Measurements from ENCODE around the gene FGGY.

Gene FGGY

GRCh38 chr1:59499943-59500569, 203.2 kb downstream of the FGGY start:
- no peak overlapping the region for H3K4me3 ChIP-seq (replicated peaks; ENCODE audit: low read depth, low read length)
- TF ChIP-seq CTCF (IDR thresholded peaks at IDR 0.05; ENCODE audit: low read depth, low read length, missing control alignments) = no peak
- no peak for DNase-seq (ENCODE audit: extremely low read depth, low read depth)

GRCh38 chr1:59500950-59501742, 204.3 kb downstream of the FGGY start:
- no peak for DNase-seq (ENCODE audit: extremely low read depth, low read depth)
- no peak for TF ChIP-seq CTCF (IDR thresholded peaks at IDR 0.05; ENCODE audit: low read depth, low read length, missing control alignments)
- H3K4me3 ChIP-seq (replicated peaks; ENCODE audit: low read depth, low read length) = no peak overlapping the region

GRCh38 chr1:59502009-59502691, 205.3 kb downstream of the FGGY start:
- H3K4me3 ChIP-seq (replicated peaks; ENCODE audit: low read depth, low read length) = no peak overlapping the region
- no peak for DNase-seq (ENCODE audit: extremely low read depth, low read depth)
- TF ChIP-seq CTCF (IDR thresholded peaks at IDR 0.05; ENCODE audit: low read depth, low read length, missing control alignments) = no peak

- H3K4me3 ChIP-seq (replicated peaks; ENCODE audit: low read depth, low read length) = no peak overlapping the region
- no peak for DNase-seq (ENCODE audit: extremely low read depth, low read depth)
- no peak for TF ChIP-seq CTCF (IDR thresholded peaks at IDR 0.05; ENCODE audit: low read depth, low read length, missing control alignments)
Measured at GRCh38 chr1:59504276-59504675, 207.4 kb downstream of the FGGY start.

- TF ChIP-seq CTCF (IDR thresholded peaks at IDR 0.05; ENCODE audit: low read depth, low read length, missing control alignments) = no peak
- no peak overlapping the region for H3K4me3 ChIP-seq (replicated peaks; ENCODE audit: low read depth, low read length)
- no peak for DNase-seq (ENCODE audit: extremely low read depth, low read depth)
Measured at GRCh38 chr1:59505596-59506028, 208.7 kb downstream of the FGGY start.

- TF ChIP-seq CTCF (IDR thresholded peaks at IDR 0.05; ENCODE audit: low read depth, low read length, missing control alignments) = no peak
- DNase-seq (ENCODE audit: extremely low read depth, low read depth) = no peak
- H3K4me3 ChIP-seq (replicated peaks; ENCODE audit: low read depth, low read length) = no peak overlapping the region
Measured at GRCh38 chr1:59506952-59507351, 210.1 kb downstream of the FGGY start.
